ENCODE measurements around the gene VN1R4.
"Not testable (repeated sequence)": the region's sequence is repeated elsewhere in the genome, so short reads cannot be mapped to it uniquely, and the experiment has no call there.

Gene VN1R4

DNA sequence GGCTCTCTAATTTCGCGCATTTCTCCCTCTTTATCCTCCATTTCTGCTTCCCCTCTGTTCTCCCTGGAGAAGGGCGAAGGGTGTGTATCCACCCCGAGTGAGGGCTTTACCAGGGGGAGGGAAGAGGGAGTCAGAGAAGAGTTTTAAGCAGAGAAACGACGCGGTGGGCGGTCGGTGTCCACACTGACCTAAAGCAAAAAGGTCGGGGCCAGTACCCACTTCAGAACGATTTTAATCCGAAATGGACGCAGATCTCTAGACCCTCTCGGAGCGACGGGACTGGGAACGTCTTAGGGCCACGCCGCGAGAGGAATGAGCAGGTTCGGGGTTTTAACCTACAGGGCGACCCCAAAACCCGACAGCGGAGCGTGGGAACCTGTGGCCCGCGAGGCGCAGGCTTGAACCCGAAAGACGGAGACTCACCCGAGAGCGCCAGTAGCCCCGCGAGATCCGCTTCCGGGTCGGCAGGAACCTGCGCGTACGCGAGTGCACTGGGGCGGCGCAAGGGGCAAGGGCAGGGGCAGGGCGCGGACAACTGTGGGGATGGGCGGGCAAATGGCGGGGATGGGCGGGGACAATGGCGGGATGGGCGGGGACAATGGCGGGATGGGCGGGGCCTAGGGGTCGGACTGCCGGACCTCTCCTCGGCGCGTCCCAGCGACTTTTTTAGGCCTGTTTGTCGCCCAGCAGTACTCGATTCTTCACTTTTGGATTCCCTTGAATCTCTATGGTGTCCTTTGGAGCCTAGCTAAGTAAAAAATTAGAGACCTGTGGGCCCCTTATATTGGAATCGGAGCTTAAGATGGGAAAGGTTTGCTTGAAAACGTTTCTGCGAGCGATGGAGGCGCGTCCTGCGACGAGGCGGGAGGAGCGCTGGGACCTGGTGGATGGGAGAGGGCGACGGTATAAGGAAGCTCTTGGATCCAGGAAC lies 12.8 kb downstream of the VN1R4 start, which contains the start of gene ZNF677:
Gene ZNF677 (minus strand): TSS at position 463 of the 931 bp plus-strand sequence. CDS start 3,323 bp downstream, outside the sequence.
- DNase-seq: peak; percentile 63 to 68
- TF ChIP-seq GATA1 (IDR thresholded peaks at IDR 0.05; ENCODE audit: low read depth, low read length): no peak
- TF ChIP-seq POLR2A (IDR thresholded peaks at IDR 0.05; ENCODE audit: low read length): no peak

- no peak for TF ChIP-seq GATA1 (IDR thresholded peaks at IDR 0.05; ENCODE audit: low read depth, low read length)
- no peak for TF ChIP-seq POLR2A (IDR thresholded peaks at IDR 0.05; ENCODE audit: low read length)
- DNase-seq: no peak
These were observed 21.0 kb downstream of the VN1R4 start for GRCh38 chr19:53246498-53246897.

DNA sequence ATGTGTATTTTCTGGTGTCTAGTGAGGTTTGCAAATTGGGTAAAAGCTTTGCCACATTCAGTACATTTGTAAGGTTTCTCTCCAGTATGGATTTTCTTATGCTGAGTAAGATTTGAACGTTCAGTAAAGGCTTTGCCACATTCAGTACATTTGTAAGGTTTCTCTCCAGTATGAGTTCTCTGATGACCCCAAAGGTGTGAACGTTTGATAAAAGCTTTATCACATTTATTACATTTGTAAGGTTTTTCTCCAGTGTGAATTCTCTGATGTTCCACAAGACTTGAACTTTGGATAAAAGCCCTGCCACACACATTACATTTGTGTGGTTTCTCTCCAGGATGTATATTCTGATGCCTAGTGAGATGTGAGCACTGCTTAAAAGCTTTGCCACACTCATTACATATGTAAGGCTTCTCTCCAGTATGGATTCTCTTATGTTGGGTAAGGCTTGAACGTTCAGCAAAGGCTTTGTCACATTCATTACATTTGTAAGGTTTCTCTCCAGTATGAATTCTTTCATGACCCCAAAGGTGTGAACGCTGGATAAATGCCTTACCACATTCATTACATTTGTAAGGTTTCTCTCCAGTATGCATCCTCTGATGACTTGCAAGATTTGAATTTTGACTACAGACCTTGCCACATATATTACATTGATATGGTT lies 30.3 kb downstream of the VN1R4 start:
- TF ChIP-seq POLR2A (IDR thresholded peaks at IDR 0.05; ENCODE audit: low read length) (no peak), GATA1 (IDR thresholded peaks at IDR 0.05; ENCODE audit: low read depth, low read length) (no peak)
- DNase-seq: no peak

GRCh38 chr19:53224606-53225005 lies 42.9 kb downstream of the VN1R4 start:
- no peak for DNase-seq
- TF ChIP-seq POLR2A (IDR thresholded peaks at IDR 0.05; ENCODE audit: low read length) (no peak), GATA1 (IDR thresholded peaks at IDR 0.05; ENCODE audit: low read depth, low read length) (no peak)

- not testable (repeated sequence) for DNase-seq
These were observed 44.8 kb downstream of the VN1R4 start for GRCh38 chr19:53222716-53223115.

All from erythroblast (primary cell).